GM18508 (cell line): ENCODE measurements around the gene SFXN1.

Experiments used
- ATAC-seq: cut with Tn5 transposase; IDR thresholded peaks from one replicate; pipeline ENCODE4 v1.9.1; 2021; ENCODE audit warnings: moderate number of reproducible peaks; ENCODE audit not compliant: insufficient read depth, unreplicated experiment

SFXN1 gene

DNA sequence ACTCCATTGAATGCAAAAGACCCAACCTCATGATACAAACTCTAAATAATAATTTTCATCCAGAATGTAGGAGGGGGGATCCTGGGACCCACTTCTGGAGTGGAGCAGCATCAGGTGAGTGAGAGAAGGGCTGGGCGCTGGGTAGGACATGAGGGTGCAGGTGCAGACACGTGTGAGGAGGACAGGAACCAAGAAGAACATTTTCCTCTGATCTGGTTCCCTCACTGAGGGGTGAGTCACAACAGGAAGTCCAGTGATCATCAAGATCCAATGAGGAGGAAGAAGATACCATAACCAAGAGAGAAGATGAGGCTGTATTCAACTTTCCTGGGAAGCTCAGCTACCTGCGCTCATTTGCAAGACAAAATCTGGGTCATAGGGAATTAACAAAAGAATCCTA, 57.4 kb downstream of the SFXN1 start:
- no peak for ATAC-seq

DNA sequence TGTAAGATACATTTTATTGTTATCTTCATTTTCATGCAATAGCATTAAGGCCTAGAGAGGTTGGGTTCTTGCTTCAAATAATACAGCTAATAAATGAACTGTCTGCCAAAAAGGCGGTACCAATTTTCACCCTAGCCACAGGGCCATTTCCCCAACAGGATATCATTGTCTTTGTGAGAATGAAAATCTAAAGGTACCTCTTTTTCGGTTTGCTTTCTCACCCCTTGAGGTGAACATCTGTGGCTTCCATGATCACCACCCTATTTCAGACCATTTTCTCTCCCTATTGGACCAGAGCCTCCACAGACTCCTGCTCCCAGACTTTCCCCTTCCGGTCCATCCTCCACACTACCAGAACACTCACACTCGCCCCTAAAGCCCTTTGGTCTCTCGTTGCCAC, 60.2 kb downstream of the SFXN1 start:
- ATAC-seq: no peak

GRCh38 chr5:175539936-175540335, 61.6 kb downstream of the SFXN1 start:
- ATAC-seq: no peak

GRCh38 chr5:175541264-175541663, 62.9 kb downstream of the SFXN1 start:
- no peak for ATAC-seq

DNA sequence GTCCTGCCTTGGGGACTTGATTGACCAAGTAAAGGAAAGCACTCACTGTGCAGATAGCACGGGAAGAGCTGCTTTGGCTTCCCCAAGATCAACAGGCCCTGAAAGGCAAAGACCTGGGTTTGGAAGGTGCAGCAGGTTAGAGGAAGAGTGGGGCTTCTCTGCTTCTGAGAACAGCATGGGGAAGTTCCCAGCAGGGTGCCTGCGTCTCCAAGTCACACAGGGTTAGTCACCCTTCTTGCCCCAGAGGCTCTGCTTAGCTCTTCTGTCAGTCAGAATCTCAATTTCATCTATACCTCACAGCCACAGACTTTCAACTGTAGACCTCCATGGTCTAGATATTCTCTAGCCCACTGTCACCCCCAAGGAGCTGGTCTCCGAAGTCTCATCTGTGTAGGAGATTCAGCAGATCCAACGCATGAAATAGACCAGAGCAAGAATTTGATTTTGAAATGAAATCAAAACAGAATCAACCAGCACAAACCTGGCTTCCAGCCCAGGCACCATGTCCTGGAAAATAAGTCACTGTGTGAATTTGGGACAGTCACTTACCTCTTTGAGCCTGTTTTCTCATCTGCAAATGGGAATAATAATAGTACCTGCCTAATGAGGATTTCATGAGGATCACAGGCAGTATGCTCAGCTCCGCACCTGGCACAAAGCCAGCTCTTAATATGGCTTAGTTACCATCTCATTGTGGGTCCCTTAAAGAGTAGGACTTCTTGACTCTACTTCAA, 64.0 kb downstream of the SFXN1 start:
- ATAC-seq: no peak

DNA sequence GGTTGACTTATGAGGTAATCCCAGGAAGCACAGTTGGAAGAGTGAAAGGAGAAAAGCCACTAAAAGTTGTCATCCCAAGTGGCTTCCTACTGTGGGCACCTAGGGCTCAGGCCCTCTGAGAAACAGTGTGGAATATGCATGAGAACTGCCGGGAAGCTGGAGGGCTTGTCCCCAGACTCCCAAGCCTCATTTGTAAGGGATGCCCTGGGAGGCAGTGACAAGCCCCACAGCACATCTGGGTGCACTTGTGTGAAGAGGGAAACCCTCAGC, 64.5 kb downstream of the SFXN1 start:
- no peak for ATAC-seq

- no peak for ATAC-seq
Observed at GRCh38 chr5:175544108-175544511, 65.8 kb downstream of the SFXN1 start.

DNA sequence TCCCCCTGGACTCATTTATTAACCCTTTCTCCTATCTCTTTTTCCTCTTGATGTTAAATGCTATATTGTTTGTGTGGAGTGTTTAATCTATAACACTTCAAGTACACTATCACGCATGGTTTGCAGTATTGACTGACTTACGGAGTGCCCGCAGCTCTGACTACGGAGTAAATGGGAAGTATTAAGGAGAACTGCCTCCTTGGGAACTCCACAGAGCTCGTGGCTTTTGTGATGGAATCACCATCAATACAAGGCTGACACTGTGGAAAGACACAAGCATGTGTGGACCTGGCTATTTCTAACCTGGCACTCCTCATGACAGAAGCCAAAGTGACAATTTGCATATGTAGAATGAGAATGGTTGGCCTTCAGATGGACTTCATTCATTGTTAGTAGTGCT, 66.2 kb downstream of the SFXN1 start:
- ATAC-seq: no peak

DNA sequence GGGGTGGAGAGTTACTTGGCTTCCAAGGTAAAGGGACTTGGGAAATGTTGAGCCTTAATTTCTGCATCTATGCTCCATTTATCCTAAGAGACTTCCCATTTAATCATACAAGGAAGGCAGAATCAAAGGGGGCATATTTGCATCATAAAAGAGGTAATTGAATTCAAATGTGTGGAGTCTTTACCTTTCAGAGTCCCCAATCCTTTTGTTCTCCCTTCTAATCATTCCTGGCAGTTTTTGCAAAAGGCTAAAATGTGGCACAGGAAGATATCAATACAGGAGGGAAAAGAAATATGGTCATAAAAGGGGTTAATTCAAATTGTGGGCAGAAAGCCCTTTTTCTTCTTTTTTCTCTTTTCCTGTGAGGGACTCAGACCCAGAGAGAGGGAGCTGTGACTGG, 69.5 kb downstream of the SFXN1 start:
- no peak for ATAC-seq

- no peak for ATAC-seq
Observed at GRCh38 chr5:175548626-175549311, 70.4 kb downstream of the SFXN1 start.

DNA sequence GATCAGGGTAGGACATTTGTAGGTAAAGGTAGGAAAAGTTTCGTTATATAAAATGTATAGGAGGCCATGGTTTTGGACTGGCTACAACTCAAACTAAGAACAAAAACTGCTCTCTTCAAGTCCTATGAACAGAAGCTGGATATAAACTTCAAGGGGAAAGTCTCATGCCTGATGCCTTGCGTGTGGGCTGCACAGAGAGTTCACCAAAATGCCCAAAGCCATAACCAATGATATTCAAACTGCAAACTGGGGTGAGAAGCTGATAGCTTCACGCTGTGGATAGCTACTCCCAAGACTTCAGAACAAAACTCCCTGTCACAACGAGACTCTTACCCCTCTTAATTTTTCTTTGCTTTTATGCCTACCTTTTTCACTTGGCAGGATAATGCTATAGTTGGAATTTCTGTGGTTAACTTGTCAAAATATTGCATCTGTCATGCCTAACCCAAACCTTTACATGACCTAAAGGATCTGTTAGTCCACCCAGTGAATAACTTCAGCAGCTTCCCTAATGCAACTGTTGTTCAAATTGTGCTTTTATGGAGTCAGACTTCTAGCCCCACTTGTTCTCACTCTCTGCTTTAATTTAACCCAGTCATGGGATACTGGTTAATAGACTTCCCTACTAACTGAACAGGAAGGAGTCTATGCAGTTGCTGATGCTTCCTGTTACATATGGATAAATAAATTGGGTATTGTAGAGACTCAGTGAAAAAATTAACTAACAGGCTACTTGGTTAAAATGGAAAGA, 71.9 kb downstream of the SFXN1 start:
- ATAC-seq: no peak

GRCh38 chr5:175551266-175551665, 72.9 kb downstream of the SFXN1 start:
- ATAC-seq: no peak

DNA sequence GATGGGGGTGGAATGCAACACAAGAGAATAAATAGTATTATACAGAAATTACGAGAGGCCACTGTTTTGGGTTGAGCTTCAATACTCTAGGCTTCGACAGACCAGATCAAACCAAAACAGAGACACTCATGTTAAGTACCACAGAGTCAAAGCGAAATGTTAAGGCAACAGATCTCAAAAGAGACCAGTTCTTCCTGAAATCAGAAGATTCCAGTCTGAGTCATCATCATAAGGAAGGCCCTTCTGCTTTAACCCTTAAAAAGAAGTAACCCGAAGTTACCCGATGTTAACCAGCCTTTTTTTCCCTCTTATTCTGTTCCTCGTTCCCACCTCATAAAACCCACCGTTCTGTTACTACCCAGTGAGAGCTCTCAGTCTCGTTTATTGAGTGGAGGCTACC, 75.9 kb downstream of the SFXN1 start:
- ATAC-seq: no peak

DNA sequence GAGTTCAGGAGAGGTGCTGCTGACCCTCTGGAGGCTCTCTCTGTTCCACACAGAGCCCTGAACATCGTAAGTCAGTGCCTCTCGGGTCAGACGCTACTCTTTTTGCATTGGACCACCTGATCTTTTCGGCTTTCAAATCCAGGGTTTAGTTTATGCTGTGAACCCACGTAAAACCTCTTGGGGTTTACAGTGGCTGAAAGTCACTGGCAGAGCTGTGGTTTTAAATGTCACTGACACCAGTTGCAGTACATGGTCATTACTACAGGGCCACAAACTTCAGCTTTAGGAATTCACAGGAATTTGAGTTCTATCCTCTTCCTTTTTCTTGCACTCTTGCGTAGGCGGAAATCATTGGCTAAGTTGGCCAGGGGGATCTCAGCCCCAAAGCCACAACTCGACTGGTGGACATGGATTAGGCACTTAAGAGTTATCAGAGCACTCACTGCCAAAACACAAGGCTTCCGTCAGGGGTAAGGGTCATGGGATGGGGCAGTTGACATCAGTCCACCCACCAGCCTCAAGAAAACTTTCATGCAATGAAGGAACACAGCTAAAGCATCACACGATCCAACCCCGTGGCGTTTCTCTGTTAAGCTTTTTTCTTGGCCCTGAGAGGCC, 76.9 kb downstream of the SFXN1 start:
- no peak for ATAC-seq

DNA sequence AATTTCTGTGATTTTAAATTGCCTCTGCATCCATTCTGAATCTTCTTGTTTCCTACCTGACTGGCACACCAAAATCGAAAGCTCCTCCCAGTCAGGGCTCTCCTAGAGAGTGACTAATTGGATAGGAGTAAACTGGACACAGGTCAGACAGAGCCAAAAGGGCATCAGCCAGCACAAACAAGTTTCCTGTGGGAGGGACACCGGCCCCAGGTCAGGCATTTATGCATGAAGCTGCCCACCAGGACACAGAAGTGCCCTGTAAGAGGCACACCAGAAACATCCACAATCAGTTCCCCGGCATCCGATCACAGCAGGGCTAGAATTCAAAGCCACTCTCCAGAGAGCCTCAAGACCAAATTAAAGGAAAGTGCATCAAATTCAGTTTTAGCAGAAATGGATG, 78.4 kb downstream of the SFXN1 start:
- no peak for ATAC-seq

DNA sequence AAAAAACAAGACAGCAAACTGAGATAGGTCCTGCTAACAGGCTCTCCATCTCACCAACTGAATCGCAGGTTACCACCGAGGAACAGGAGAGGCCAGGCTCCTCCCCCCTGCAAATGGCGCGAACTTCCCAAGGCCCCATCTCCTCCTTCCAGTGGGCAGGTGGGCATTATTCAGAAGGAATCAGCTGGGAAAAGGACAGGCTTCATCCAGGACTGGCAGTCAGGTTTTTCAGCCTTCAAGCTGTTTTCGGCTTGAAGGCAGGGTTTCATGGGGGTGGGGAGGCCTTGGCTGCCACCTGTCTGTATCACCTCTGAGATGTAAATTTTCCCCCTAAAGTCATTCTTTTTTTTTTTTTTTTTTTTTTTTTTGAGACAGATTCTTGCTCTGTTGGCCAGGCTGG, 79.4 kb downstream of the SFXN1 start:
- ATAC-seq: no peak

GRCh38 chr5:175558801-175559480, 80.6 kb downstream of the SFXN1 start:
- ATAC-seq: no peak

GRCh38 chr5:175560011-175560410, 81.7 kb downstream of the SFXN1 start:
- ATAC-seq: no peak

- no peak for ATAC-seq
Observed at GRCh38 chr5:175561085-175561484, 82.7 kb downstream of the SFXN1 start.

DNA sequence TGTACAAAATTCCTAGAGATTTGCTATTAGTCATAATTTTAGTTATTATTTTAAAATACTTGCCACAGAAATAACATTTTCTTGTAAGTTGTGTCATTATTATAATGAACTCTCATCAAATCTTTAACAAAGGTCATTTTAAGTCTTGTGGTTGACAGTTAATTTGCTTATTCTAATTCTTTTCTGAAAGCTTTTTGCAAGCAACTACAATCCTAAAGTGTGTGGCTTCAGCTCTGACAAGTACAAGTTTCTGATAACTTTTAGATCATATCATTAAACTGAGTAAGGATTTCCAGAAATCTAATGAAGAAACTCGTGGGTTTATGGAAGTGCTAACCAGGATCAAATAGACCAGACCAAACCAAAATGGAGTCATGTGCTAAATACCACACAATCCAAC, 86.4 kb downstream of the SFXN1 start:
- ATAC-seq: no peak

DNA sequence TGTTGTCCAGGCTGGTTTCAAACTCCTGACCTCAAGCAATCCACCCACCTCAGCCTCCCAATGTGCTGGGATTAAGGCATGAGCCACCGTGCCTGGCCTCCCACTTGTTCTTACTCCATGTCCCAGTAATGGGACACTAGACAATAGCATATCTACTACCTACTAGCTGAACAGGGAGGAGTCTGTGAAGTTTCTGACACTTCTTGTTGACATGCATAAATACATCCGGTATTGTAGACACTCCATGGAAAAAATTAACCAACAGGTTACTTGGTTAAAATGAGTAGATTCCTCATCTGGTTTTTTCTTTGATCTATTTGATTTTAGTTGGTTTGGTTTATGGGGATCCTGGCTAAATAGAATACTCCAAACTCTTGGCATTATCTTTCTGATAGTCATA, 88.3 kb downstream of the SFXN1 start:
- no peak for ATAC-seq
